KMS-11 (cell line): ENCODE measurements around the gene COMMD3.
A peak's percentile ranks its signal among the peaks of the same experiment; 100 is the strongest.

ENCODE experiments used
- H2AFZ ChIP-seq: fragments of 200-600 bp; sonication (generic); 2 replicates; pipeline ENCODE4 v1.6.1; 2016; ENCODE audit warnings: antibody characterized with exemption, mixed run types, low read depth
- H3K27ac ChIP-seq: fragments of 200-600 bp; sonication (generic); 2 replicates; pipeline ENCODE4 v1.6.1; 2016; ENCODE audit warnings: mild to moderate bottlenecking, mixed run types
- H3K27me3 ChIP-seq: fragments of 200-600 bp; sonication (generic); 2 replicates; pipeline ENCODE4 v1.6.1; 2017; ENCODE audit warnings: mild to moderate bottlenecking, low read depth, mixed run types, moderate library complexity; ENCODE audit not compliant: insufficient read depth
- H3K36me3 ChIP-seq: fragments of 200-600 bp; sonication (generic); 2 replicates; pipeline ENCODE4 v1.6.1; 2017; ENCODE audit warnings: mild to moderate bottlenecking, mixed run types; ENCODE audit not compliant: insufficient read depth
- H3K4me1 ChIP-seq: fragments of 200-600 bp; sonication (generic); 2 replicates; pipeline ENCODE4 v1.6.1; 2016; ENCODE audit warnings: mild to moderate bottlenecking, low read depth, mixed run types; ENCODE audit not compliant: poor library complexity, severe bottlenecking
- H3K4me2 ChIP-seq: fragments of 200-600 bp; sonication (generic); 2 replicates; pipeline ENCODE4 v1.7.0; 2016; ENCODE audit warnings: mild to moderate bottlenecking, mixed run types
- H3K4me3 ChIP-seq: fragments of 200-600 bp; sonication (generic); IDR thresholded peaks from 2 replicates; pipeline ENCODE4 v1.6.1; 2017; ENCODE audit warnings: low read depth, low read length, mixed read lengths; ENCODE audit not compliant: insufficient read depth
- H3K79me2 ChIP-seq: fragments of 200-600 bp; sonication (generic); 2 replicates; pipeline ENCODE4 v1.6.1; 2016; ENCODE audit warnings: low read depth, mixed run types; ENCODE audit not compliant: insufficient read depth
- H3K9ac ChIP-seq: fragments of 200-600 bp; sonication (generic); 2 replicates; pipeline ENCODE4 v1.6.1; 2016; ENCODE audit warnings: mild to moderate bottlenecking, mixed run types
- H4K20me1 ChIP-seq: fragments of 200-600 bp; sonication (generic); 2 replicates; pipeline ENCODE4 v1.6.1; 2016; ENCODE audit warnings: mild to moderate bottlenecking, mixed run types; ENCODE audit not compliant: insufficient read depth
- TF ChIP-seq, protein P1 (sequence below): fragments of 200-600 bp; sonication (generic); conservative IDR thresholded peaks from 2 replicates; pipeline ENCODE4 v1.6.1; 2017; ENCODE audit warnings: low read depth, mild to moderate bottlenecking, antibody characterized with exemption, low read length, moderate library complexity, mixed read lengths

Gene COMMD3

GRCh38 chr10:22343731-22344130, 27.5 kb downstream of the COMMD3 start:
- Histone ChIP-seq H4K20me1 (no peaks in the 10 kb centered on the region), H3K9ac (peak overlapping the region; percentile 95), H3K36me3 (no peaks in the 10 kb centered on the region), H3K27me3 (no peaks in the 10 kb centered on the region), H3K4me2 (peak overlapping the region; percentile 84), H3K4me1 (peaks cover 30% of the 10 kb centered on the region), H3K27ac (peak overlapping the region; percentile 92), H3K4me3 (no peak overlapping the region), H3K79me2 (peaks cover 42% of the 10 kb centered on the region), H2AFZ (no peak overlapping the region)
- TF ChIP-seq, protein P1, sequence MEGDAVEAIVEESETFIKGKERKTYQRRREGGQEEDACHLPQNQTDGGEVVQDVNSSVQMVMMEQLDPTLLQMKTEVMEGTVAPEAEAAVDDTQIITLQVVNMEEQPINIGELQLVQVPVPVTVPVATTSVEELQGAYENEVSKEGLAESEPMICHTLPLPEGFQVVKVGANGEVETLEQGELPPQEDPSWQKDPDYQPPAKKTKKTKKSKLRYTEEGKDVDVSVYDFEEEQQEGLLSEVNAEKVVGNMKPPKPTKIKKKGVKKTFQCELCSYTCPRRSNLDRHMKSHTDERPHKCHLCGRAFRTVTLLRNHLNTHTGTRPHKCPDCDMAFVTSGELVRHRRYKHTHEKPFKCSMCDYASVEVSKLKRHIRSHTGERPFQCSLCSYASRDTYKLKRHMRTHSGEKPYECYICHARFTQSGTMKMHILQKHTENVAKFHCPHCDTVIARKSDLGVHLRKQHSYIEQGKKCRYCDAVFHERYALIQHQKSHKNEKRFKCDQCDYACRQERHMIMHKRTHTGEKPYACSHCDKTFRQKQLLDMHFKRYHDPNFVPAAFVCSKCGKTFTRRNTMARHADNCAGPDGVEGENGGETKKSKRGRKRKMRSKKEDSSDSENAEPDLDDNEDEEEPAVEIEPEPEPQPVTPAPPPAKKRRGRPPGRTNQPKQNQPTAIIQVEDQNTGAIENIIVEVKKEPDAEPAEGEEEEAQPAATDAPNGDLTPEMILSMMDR = no peak

DNA sequence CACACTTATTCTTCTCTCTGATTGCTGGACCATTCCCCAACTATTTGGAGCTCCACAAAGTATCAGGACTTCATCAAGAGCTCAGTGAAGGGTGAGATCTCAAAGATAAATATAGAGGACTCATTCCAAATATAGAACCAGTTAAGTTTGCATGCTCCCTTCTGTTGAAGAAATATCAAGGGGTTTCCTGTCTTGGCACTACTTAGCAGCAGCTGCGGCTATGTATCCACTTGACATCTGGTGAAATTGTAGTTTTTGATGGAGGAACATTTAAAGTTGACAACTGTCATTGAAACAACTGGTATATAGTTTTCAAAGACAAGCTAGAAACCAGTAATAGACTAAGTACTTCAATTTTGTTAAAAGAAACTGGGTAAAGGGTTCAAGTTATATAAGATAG, 28.1 kb downstream of the COMMD3 start:
- Histone ChIP-seq H3K36me3 (no peaks in the 10 kb centered on the region), H3K9ac (peak overlapping the region; percentile 95; the same call in 1 of the 2 replicates), H2AFZ (no peak overlapping the region), H3K4me3 (no peak overlapping the region), H3K79me2 (peaks cover 37% of the 10 kb centered on the region), H3K27ac (peak overlapping the region; percentile 92), H3K4me1 (peaks cover 25% of the 10 kb centered on the region), H3K27me3 (no peaks in the 10 kb centered on the region), H4K20me1 (no peaks in the 10 kb centered on the region), H3K4me2 (peak overlapping the region; percentile 84)
- TF ChIP-seq, protein P1 = no peak

- peaks cover 20% of the 10 kb centered on the region for H3K4me1 ChIP-seq
- peaks cover 31% of the 10 kb centered on the region for H3K79me2 ChIP-seq
- TF ChIP-seq, protein P1 = no peak
- no peak overlapping the region for H2AFZ ChIP-seq
- no peaks in the 10 kb centered on the region for H3K27me3 ChIP-seq
- no peaks in the 10 kb centered on the region for H3K36me3 ChIP-seq
- no peak overlapping the region for H3K4me3 ChIP-seq
- peak overlapping the region; percentile 92 for H3K27ac ChIP-seq
- H4K20me1 ChIP-seq = no peaks in the 10 kb centered on the region
- H3K9ac ChIP-seq = peak overlapping the region; percentile 95; the same call in 1 of the 2 replicates
- peak overlapping the region; percentile 84 for H3K4me2 ChIP-seq
These were observed 28.7 kb downstream of the COMMD3 start for GRCh38 chr10:22344781-22345300.

GRCh38 chr10:22345301-22346095, 29.3 kb downstream of the COMMD3 start, which contains the start of gene SPAG6:
Gene SPAG6 (plus strand): TSS chr10:22345496. CDS start chr10:22345612, 116 bp downstream.
- peak within 1 kb of the TSS; percentile 84 for H3K4me2 ChIP-seq
- no peaks in the 10 kb centered on the region for H3K27me3 ChIP-seq
- H3K4me3 ChIP-seq = no peak within 1 kb of the TSS

More at GRCh38 chr10:22345301-22346095, 29.3 kb downstream of the COMMD3 start, which contains the start of gene SPAG6:
- no peaks in the 10 kb centered on the region for H3K36me3 ChIP-seq
- H3K4me1 ChIP-seq = peaks cover 20% of the 10 kb centered on the region
- H3K9ac ChIP-seq = peak within 1 kb of the TSS; percentile 95; the same call in 1 of the 2 replicates
- H2AFZ ChIP-seq = no peak within 1 kb of the TSS
- peak within 1 kb of the TSS; percentile 92 for H3K27ac ChIP-seq
- peaks cover 29% of the 10 kb centered on the region for H3K79me2 ChIP-seq
- no peaks in the 10 kb centered on the region for H4K20me1 ChIP-seq
- TF ChIP-seq, protein P1 = no peak
